GM10266 (cell line): ENCODE results near the gene RAB31.

Experiments used
- DNase-seq: peaks from one replicate; pipeline ENCODE4 v3.0.0; 2012; ENCODE audit errors: extremely low spot score
- TF ChIP-seq, protein P1 (sequence below): IDR thresholded peaks from 2 replicates; pipeline ENCODE4 v1.5.1; 2012; ENCODE audit warnings: mild to moderate bottlenecking, low read depth; ENCODE audit not compliant: control insufficient read depth, insufficient read depth; ENCODE audit errors: missing control alignments

The RAB31 gene

DNA sequence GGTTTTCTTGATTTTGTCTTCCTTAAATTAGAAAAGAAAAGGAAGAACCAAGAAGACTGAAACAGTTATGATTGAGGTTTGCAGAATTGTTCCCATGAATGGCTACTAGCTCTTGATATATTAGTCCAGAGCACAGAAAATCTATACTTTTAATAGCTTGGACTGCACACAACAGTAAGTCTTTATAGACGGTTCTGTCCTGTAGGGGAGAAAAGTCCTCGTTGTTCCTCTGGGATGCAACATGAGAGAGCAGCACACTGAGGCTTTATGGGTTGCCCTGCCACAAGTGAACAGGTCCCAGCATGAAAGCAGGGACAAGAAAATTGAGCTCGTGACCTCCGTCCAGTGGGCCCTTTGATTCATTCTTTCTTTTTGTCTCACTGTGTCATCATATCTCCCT is 41.5 kb downstream of the RAB31 start:
- TF ChIP-seq, protein P1, sequence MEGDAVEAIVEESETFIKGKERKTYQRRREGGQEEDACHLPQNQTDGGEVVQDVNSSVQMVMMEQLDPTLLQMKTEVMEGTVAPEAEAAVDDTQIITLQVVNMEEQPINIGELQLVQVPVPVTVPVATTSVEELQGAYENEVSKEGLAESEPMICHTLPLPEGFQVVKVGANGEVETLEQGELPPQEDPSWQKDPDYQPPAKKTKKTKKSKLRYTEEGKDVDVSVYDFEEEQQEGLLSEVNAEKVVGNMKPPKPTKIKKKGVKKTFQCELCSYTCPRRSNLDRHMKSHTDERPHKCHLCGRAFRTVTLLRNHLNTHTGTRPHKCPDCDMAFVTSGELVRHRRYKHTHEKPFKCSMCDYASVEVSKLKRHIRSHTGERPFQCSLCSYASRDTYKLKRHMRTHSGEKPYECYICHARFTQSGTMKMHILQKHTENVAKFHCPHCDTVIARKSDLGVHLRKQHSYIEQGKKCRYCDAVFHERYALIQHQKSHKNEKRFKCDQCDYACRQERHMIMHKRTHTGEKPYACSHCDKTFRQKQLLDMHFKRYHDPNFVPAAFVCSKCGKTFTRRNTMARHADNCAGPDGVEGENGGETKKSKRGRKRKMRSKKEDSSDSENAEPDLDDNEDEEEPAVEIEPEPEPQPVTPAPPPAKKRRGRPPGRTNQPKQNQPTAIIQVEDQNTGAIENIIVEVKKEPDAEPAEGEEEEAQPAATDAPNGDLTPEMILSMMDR = no peak
- DNase-seq = no peak

DNA sequence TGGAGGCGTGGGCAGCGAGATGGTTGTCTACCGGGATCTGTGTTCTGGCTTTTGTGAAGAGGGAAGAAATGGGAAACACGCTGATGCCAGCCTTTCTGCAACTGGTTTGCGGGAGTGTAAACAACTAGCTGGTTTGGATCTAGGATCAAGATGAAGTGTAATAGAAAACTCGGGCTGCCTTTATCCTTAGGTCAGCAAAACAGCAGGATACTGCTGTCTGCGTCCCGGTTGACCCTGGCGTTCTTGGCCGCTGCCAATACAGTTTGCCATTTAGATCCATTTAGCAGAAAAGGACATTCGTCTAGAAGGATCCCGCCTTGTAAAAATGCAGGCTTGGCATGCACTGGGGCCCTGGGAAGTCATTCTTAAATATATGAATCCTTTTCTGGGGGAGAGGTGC is 42.0 kb downstream of the RAB31 start:
- TF ChIP-seq, protein P1 = no peak
- DNase-seq = no peak

DNA sequence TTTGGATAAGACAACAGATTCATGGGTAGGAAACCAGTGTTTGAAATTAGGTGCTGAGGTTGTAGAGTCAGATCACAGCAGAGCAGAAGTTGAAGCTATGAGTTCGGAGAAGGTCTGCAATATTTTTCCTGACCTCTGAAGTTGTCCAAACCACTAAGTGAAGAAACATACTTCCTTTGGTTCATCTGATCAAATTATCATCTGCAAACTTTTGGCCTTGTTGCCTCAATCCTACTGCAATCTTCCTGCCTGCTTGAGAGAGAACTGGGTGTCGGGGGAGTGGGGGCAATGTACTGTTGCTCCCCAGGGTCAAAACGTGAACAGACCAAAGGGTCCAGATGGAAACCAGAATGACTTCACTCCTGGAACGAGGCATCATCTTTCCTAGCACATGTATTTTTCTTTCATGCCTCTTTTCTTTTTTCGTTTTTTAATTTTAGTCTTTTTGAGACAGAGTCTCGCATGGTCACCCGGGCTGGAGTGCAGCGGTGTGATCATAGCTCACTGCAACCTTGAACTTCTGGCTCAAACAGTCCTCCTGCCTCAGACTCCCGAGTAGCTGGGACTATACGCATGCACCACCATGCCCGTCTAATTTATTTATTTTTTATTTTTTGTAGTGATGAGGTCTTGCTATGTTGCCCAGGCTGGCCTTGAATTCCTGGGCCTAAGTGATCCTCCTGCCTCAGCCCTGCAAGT is 42.7 kb downstream of the RAB31 start:
- TF ChIP-seq, protein P1 = no peak
- DNase-seq = no peak

DNA sequence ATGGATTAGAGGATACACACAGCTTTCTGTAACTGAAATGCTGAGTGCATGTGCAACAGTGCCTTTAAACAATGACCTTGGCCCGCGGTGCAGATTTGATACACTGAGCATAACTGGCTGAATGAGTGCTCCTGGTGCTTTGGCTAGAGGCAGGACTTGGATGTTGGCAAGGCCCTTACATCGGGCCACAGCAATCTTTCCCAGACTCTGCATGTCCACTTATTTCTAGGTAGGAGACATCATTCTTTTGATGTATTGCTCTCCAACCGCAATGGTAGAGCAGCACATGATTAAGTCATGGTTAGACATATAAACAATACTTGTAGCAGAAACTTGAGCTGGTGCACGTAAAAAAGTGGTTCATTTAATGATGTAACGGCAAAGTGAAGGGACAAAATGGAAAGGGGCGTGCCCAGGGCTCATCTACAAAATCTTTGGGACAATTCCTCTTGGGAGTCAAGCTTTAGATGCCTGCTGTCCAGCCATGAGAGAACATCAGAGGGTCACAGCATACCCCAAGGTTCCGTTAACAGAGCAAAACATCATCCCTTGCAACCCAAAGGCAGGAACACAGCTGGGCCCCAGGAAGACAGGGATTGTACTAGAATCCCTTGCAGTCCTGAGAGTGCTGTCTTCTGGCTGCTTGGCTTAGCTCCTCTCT is 43.4 kb downstream of the RAB31 start:
- no peak for DNase-seq
- TF ChIP-seq, protein P1 = no peak

DNA sequence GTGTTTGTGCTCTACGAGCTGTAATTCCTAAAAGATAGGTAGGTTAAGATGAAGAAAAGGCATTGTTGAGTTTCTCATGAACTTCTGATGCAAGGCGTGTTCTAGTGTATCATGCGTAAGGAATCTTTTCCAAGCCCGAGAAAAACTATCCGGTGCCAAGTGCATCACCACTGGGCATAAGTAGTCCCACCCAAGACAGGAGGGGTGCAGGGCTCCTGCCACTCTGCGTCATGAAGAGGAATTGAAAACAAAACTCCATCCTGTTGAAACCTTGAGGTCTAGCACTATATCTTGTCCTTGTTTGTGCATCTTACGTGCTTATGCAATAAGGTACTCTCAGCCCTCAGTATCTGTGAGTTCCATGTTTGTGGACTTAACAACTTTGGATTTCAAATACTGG is 45.7 kb downstream of the RAB31 start:
- no peak for DNase-seq
- TF ChIP-seq, protein P1 = no peak

DNA sequence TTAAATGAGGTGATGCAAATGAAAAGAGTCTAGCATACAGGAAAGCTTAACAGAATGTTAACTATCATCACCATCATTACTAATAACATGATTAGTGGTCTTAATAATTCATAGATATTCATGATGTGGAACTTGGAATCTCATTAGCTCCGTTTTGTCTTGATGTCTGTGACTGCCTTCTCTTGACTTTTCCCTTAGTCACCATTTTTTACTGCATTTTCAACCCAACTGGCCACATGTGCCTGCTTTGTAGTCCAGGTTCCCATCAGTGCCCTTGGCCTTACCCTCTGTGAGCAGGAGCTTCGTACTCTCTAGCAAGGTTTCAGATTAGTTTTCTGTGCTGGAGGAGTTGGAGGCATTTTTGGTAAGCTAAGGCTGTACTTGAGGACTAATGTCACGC is 47.0 kb downstream of the RAB31 start:
- no peak for DNase-seq
- TF ChIP-seq, protein P1 = no peak

DNA sequence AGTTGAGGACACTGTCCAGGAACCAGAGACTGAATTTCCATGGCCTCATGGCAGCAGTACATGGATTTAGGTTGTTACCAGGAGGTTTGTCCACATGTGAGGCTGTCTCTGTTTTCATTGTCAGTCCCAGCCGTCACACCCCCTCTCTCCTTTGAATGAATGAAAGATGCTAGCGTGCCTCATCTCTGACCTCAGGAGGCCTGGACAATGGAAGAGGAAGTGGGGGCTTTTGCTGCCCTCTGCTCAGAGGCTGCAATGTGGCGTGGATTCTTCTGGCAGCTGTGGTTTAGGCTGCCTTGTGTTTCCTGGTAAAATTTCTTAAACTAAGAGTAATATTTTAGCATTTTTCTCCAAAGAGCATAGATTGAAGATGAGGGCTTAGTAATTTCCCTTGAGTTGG is 47.5 kb downstream of the RAB31 start:
- no peak for DNase-seq
- TF ChIP-seq, protein P1 = no peak
